Activated CD4-positive, alpha-beta memory T cell treated with anti-CD3 and anti-CD28 coated beads, Interleukin-2, amount 10 ng/mL, durations not matched to agents 7 days and 5 days (primary cell): ENCODE results near the gene XYLT1. TPM values are rescaled to one million over a fixed set of nuclear protein-coding genes. Genes with fewer than 3 reads are reported as not detected.
"Not testable (repeated sequence)": the region's sequence is repeated elsewhere in the genome, so short reads cannot be mapped to it uniquely, and the experiment has no call there.

ENCODE experiments used
- CTCF ChIA-PET: fragments of 350-600 bp; sonication (Branson Sonifier 250); formaldehyde crosslinking; loops from one replicate; lab custom pipeline; 2021; ENCODE audit warnings: antibody characterized with exemption, inconsistent platforms; lab: Charles Lee
- POLR2A ChIA-PET: fragments of 350-600 bp; sonication (Branson Sonifier 250); formaldehyde crosslinking; loops from one replicate; lab custom pipeline; 2021; ENCODE audit warnings: antibody characterized with exemption; lab: Charles Lee
- DNase-seq: peaks from one replicate; pipeline ENCODE4 v3.0.0-alpha.2; 2020
- H3K27ac Mint-ChIP-seq: one replicate; pipeline ENCODE4 v1.8.0; 2021; ENCODE audit warnings: mild to moderate bottlenecking, mixed read lengths
- H3K27me3 Mint-ChIP-seq: one replicate; pipeline ENCODE4 v1.8.0; 2021; ENCODE audit warnings: mixed read lengths
- H3K36me3 Mint-ChIP-seq: one replicate; pipeline ENCODE4 v1.8.0; 2021; ENCODE audit warnings: low read depth, mixed read lengths
- H3K4me1 Mint-ChIP-seq: one replicate; pipeline ENCODE4 v1.8.0; 2021; ENCODE audit warnings: mixed read lengths
- H3K4me3 Mint-ChIP-seq: one replicate; pipeline ENCODE4 v1.8.0; 2021; ENCODE audit warnings: mild to moderate bottlenecking, mixed read lengths
- H3K9me3 Mint-ChIP-seq: one replicate; pipeline ENCODE4 v1.8.0; 2021; ENCODE audit warnings: mixed read lengths
- total RNA-seq, 2 experiments: library from RNA; stranded (reverse); gene quantifications; one replicate each; pipeline ENCODE4 v1.2.3, GENCODE V29; 2021

XYLT1 gene
- total RNA-seq, 2 experiments from 2014 or later = 30.2 to 34.9 TPM

GRCh38 chr16:17307504-17307903 lies 163.3 kb downstream of the XYLT1 start:
- ChIA-PET POLR2A (no interaction called here), CTCF (no interaction called here)
- H3K27me3 Mint-ChIP-seq = no peaks in the 10 kb centered on the region

GRCh38 chr16:17306745-17307144 lies 164.0 kb downstream of the XYLT1 start:
- Mint-ChIP-seq H3K9me3 (no peaks in the 10 kb centered on the region), H3K4me3 (no peak overlapping the region), H3K27me3 (no peaks in the 10 kb centered on the region), H3K4me1 (peaks cover 23% of the 10 kb centered on the region), H3K27ac (no peak overlapping the region), H3K36me3 (peaks cover under 1% of the 10 kb centered on the region)
- ChIA-PET CTCF (no interaction called here), POLR2A (no interaction called here)
- no peak for DNase-seq

More at GRCh38 chr16:17307504-17307903, 163.3 kb downstream of the XYLT1 start:
- DNase-seq = no peak
- H3K4me1 Mint-ChIP-seq = peaks cover 22% of the 10 kb centered on the region
- no peak overlapping the region for H3K27ac Mint-ChIP-seq
- H3K9me3 Mint-ChIP-seq = no peaks in the 10 kb centered on the region
- H3K36me3 Mint-ChIP-seq = peaks cover 3% of the 10 kb centered on the region
- H3K4me3 Mint-ChIP-seq = no peak overlapping the region

- H3K9me3 Mint-ChIP-seq, POLR2A ChIA-PET, CTCF ChIA-PET: not testable (repeated sequence)
Observed at GRCh38 chr16:17306211-17306610, 164.5 kb downstream of the XYLT1 start.

GRCh38 chr16:17305694-17306093 lies 165.1 kb downstream of the XYLT1 start:
- peaks cover 23% of the 10 kb centered on the region for H3K4me1 Mint-ChIP-seq
- no peak overlapping the region for H3K27ac Mint-ChIP-seq
- POLR2A ChIA-PET = no interaction called here

More at GRCh38 chr16:17306211-17306610, 164.5 kb downstream of the XYLT1 start:
- not testable (repeated sequence) for H3K27me3 Mint-ChIP-seq, H3K36me3 Mint-ChIP-seq, H3K27ac Mint-ChIP-seq, DNase-seq, H3K4me3 Mint-ChIP-seq
- H3K4me1 Mint-ChIP-seq = peaks cover 23% of the 10 kb centered on the region

GRCh38 chr16:17304491-17305119 lies 166.2 kb downstream of the XYLT1 start:
- Mint-ChIP-seq H3K27me3 (no peaks in the 10 kb centered on the region), H3K9me3 (no peaks in the 10 kb centered on the region), H3K36me3 (no peaks in the 10 kb centered on the region), H3K4me1 (peaks cover 23% of the 10 kb centered on the region), H3K27ac (no peak overlapping the region), H3K4me3 (no peak overlapping the region)
- ChIA-PET POLR2A (no interaction called here), CTCF (no interaction called here)
- DNase-seq = no peak

More at GRCh38 chr16:17305694-17306093, 165.1 kb downstream of the XYLT1 start:
- no peak for DNase-seq
- Mint-ChIP-seq H3K9me3 (no peaks in the 10 kb centered on the region), H3K4me3 (no peak overlapping the region), H3K36me3 (no peaks in the 10 kb centered on the region), H3K27me3 (no peaks in the 10 kb centered on the region)
- CTCF ChIA-PET = no interaction called here

GRCh38 chr16:17304106-17304490 lies 166.7 kb downstream of the XYLT1 start:
- CTCF ChIA-PET = no interaction called here
- H3K4me3 Mint-ChIP-seq = no peak overlapping the region
- no peaks in the 10 kb centered on the region for H3K36me3 Mint-ChIP-seq
- H3K4me1 Mint-ChIP-seq = peaks cover 23% of the 10 kb centered on the region
- POLR2A ChIA-PET = no interaction called here
- DNase-seq = no peak
- H3K27ac Mint-ChIP-seq = no peak overlapping the region
- H3K27me3 Mint-ChIP-seq = no peaks in the 10 kb centered on the region
- no peaks in the 10 kb centered on the region for H3K9me3 Mint-ChIP-seq

- Mint-ChIP-seq H3K9me3 (no peaks in the 10 kb centered on the region), H3K4me1 (peaks cover 23% of the 10 kb centered on the region), H3K27ac (no peak overlapping the region), H3K27me3 (no peaks in the 10 kb centered on the region), H3K36me3 (no peaks in the 10 kb centered on the region), H3K4me3 (no peak overlapping the region)
- no peak for DNase-seq
- ChIA-PET POLR2A (interaction anchor here (1.3 kb wide), 1 partner anchor 44 kb away, joined by 3 read pairs; no protein-coding TSS in a partner anchor), CTCF (interaction anchor here (0.7 to 1.3 kb wide), 2 partner anchors 22 to 164 kb away, joined by 3 read pairs; no protein-coding TSS in a partner anchor)
Observed at GRCh38 chr16:17303101-17303500, 167.7 kb downstream of the XYLT1 start.

- H3K36me3 Mint-ChIP-seq = no peaks in the 10 kb centered on the region
- no peak for DNase-seq
- H3K4me1 Mint-ChIP-seq = peaks cover 23% of the 10 kb centered on the region
- no peaks in the 10 kb centered on the region for H3K27me3 Mint-ChIP-seq
- no peak overlapping the region for H3K4me3 Mint-ChIP-seq
- no peaks in the 10 kb centered on the region for H3K9me3 Mint-ChIP-seq
- CTCF ChIA-PET = interaction anchor here (0.7 to 1.3 kb wide), 2 partner anchors 23 to 165 kb away, joined by 3 read pairs; no protein-coding TSS in a partner anchor
- H3K27ac Mint-ChIP-seq = no peak overlapping the region
- POLR2A ChIA-PET = interaction anchor here (1.3 kb wide), 1 partner anchor 45 kb away, joined by 3 read pairs; no protein-coding TSS in a partner anchor
Observed at GRCh38 chr16:17302620-17303019, 168.1 kb downstream of the XYLT1 start.

- CTCF ChIA-PET = interaction anchor here (1.3 kb wide), 1 partner anchor 23 kb away, joined by 3 read pairs; no protein-coding TSS in a partner anchor
- H3K36me3 Mint-ChIP-seq = no peaks in the 10 kb centered on the region
- no peak overlapping the region for H3K27ac Mint-ChIP-seq
- DNase-seq = no peak
- H3K27me3 Mint-ChIP-seq = no peaks in the 10 kb centered on the region
- peaks cover 23% of the 10 kb centered on the region for H3K4me1 Mint-ChIP-seq
- POLR2A ChIA-PET = interaction anchor here (1.3 kb wide), 1 partner anchor 45 kb away, joined by 3 read pairs; no protein-coding TSS in a partner anchor
- no peak overlapping the region for H3K4me3 Mint-ChIP-seq
- no peaks in the 10 kb centered on the region for H3K9me3 Mint-ChIP-seq
Observed at GRCh38 chr16:17302214-17302613, 168.5 kb downstream of the XYLT1 start.

- ChIA-PET CTCF (interaction anchor here (1.3 kb wide), 1 partner anchor 24 kb away, joined by 3 read pairs; no protein-coding TSS in a partner anchor), POLR2A (interaction anchor here (1.3 kb wide), 1 partner anchor 46 kb away, joined by 3 read pairs; no protein-coding TSS in a partner anchor)
- Mint-ChIP-seq H3K36me3 (no peaks in the 10 kb centered on the region), H3K27ac (no peak overlapping the region), H3K4me1 (peaks cover 23% of the 10 kb centered on the region), H3K9me3 (no peaks in the 10 kb centered on the region), H3K27me3 (no peaks in the 10 kb centered on the region), H3K4me3 (no peak overlapping the region)
- DNase-seq = no peak
Observed at GRCh38 chr16:17301593-17302135, 169.1 kb downstream of the XYLT1 start.

- CTCF ChIA-PET = no interaction called here
Observed at GRCh38 chr16:17301184-17301583, 169.6 kb downstream of the XYLT1 start.

GRCh38 chr16:17299790-17300189 lies 171.0 kb downstream of the XYLT1 start:
- Mint-ChIP-seq H3K4me3 (no peak overlapping the region), H3K4me1 (peaks cover 15% of the 10 kb centered on the region), H3K36me3 (no peaks in the 10 kb centered on the region), H3K27ac (no peak overlapping the region), H3K27me3 (no peaks in the 10 kb centered on the region), H3K9me3 (no peaks in the 10 kb centered on the region)
- ChIA-PET CTCF (no interaction called here), POLR2A (no interaction called here)
- DNase-seq = no peak

More at GRCh38 chr16:17301184-17301583, 169.6 kb downstream of the XYLT1 start:
- H3K27ac Mint-ChIP-seq = no peak overlapping the region
- H3K9me3 Mint-ChIP-seq = no peaks in the 10 kb centered on the region
- H3K4me3 Mint-ChIP-seq = no peak overlapping the region
- no peaks in the 10 kb centered on the region for H3K27me3 Mint-ChIP-seq
- no peaks in the 10 kb centered on the region for H3K36me3 Mint-ChIP-seq
- DNase-seq = no peak
- POLR2A ChIA-PET = no interaction called here
- peaks cover 23% of the 10 kb centered on the region for H3K4me1 Mint-ChIP-seq

- Mint-ChIP-seq H3K9me3 (no peaks in the 10 kb centered on the region), H3K4me3 (no peak overlapping the region), H3K36me3 (no peaks in the 10 kb centered on the region), H3K4me1 (peaks cover 13% of the 10 kb centered on the region), H3K27ac (no peak overlapping the region), H3K27me3 (no peaks in the 10 kb centered on the region)
- ChIA-PET CTCF (no interaction called here), POLR2A (no interaction called here)
- no peak for DNase-seq
Observed at GRCh38 chr16:17298238-17298637, 172.5 kb downstream of the XYLT1 start.
